Vagina (tissue), 2 donors: ENCODE results near the gene ELAVL1. TPM values are rescaled to one million over a fixed set of nuclear protein-coding genes. Genes with fewer than 3 reads are reported as not detected.

Experiments used
- DNase-seq, 2 donors: peaks; one replicate each; pipeline ENCODE4 v3.0.0-alpha.2; 2017; ENCODE audit errors: extremely low spot score in 2 of 2
- H3K27ac ChIP-seq: fragments of 200-600 bp; sonication (generic); one replicate; pipeline ENCODE4 v1.5.1; 2019
- H3K27me3 ChIP-seq: fragments of 200-600 bp; sonication (generic); one replicate; pipeline ENCODE4 v1.5.1; 2019
- H3K36me3 ChIP-seq, 2 donors: fragments of 200-600 bp; sonication (generic); one replicate each; pipeline ENCODE4 v1.5.1; 2017 to 2019
- H3K4me1 ChIP-seq: fragments of 200-600 bp; sonication (generic); one replicate; pipeline ENCODE4 v1.5.1; 2019
- H3K4me3 ChIP-seq, 2 donors: fragments of 200-600 bp; sonication (generic); 1 replicate in 1 of 2; 2 replicates in 1 of 2; pipeline ENCODE4 v1.5.1; 2016 to 2019
- H3K9me3 ChIP-seq: fragments of 200-600 bp; sonication (generic); one replicate; pipeline ENCODE4 v1.5.1; 2019
- CTCF ChIP-seq, 3 experiments: fragments of 450-650 bp in 2 of 3; fragments of 200-600 bp in 1 of 3; sonication (generic) in 1 of 3; IDR thresholded peaks; one replicate each; pipeline ENCODE4 v1.5.1; 2017 to 2019; ENCODE audit warnings: antibody characterized with exemption in 3 of 3, mild to moderate bottlenecking in 2 of 3, moderate library complexity in 2 of 3
- POLR2A ChIP-seq, 2 donors: fragments of 450-650 bp; IDR thresholded peaks; one replicate each; pipeline ENCODE4 v1.6.1; 2017; ENCODE audit warnings: antibody characterized with exemption in 2 of 2, mild to moderate bottlenecking in 2 of 2, moderate library complexity in 2 of 2
- POLR2AphosphoS5 ChIP-seq, 2 donors: sonication (generic); formaldehyde crosslinking; IDR thresholded peaks; one replicate each; pipeline ENCODE4 v1.9.0; 2017; ENCODE audit warnings: antibody characterized with exemption in 2 of 2, mild to moderate bottlenecking in 2 of 2, low read depth in 1 of 2; ENCODE audit not compliant: insufficient read depth in 1 of 2
- intact Hi-C: fragments of 100-400 bp; cut with DNase I; formaldehyde crosslinking; loops from one replicate; pipeline ENCODE4 v1.15.1; 2023
- total RNA-seq: library from RNA; depleted of rRNA; stranded (reverse); fragments of >200 nt; gene quantifications from one replicate; pipeline ENCODE4 v1.2.3, GENCODE V29; 2016

The ELAVL1 gene
- total RNA-seq, 1 donor from 2014 or later, result 40.5 TPM

GRCh38 chr19:7916103-7916954 is 89.1 kb downstream of the ELAVL1 start:
- intact Hi-C loops, result loop anchor here (10.0 kb wide), 1 partner anchor 88 kb away; the partner anchor contains the start of gene ELAVL1
- no peak for TF ChIP-seq POLR2A (IDR thresholded peaks at IDR 0.05)
- TF ChIP-seq CTCF (IDR thresholded peaks at IDR 0.05), result no peak
- no peak for TF ChIP-seq POLR2AphosphoS5 (IDR thresholded peaks at IDR 0.05; ENCODE audit: insufficient read depth in 1 of 2, low read depth in 1 of 2)
- Histone ChIP-seq H3K27me3 (no peaks in the 10 kb centered on the region), H3K4me3 (peak overlapping the region; percentile 41 to 48), H3K27ac (peak overlapping the region; percentile 63), H3K36me3 (peaks cover 0 to 23% of the 10 kb centered on the region in 2 donors), H3K9me3 (no peaks in the 10 kb centered on the region), H3K4me1 (peaks cover 50% of the 10 kb centered on the region)
- DNase-seq, result no peak

- Histone ChIP-seq H3K4me3 (peak overlapping the region; percentile 41 to 48), H3K27me3 (no peaks in the 10 kb centered on the region), H3K27ac (peak overlapping the region; percentile 63), H3K4me1 (peaks cover 46% of the 10 kb centered on the region), H3K36me3 (peaks cover 0 to 32% of the 10 kb centered on the region in 2 donors), H3K9me3 (no peaks in the 10 kb centered on the region)
- no peak for TF ChIP-seq CTCF (IDR thresholded peaks at IDR 0.05)
- TF ChIP-seq POLR2A (IDR thresholded peaks at IDR 0.05), result no peak
- no peak for TF ChIP-seq POLR2AphosphoS5 (IDR thresholded peaks at IDR 0.05; ENCODE audit: insufficient read depth in 1 of 2, low read depth in 1 of 2)
- intact Hi-C loops, result loop anchor here (10.0 kb wide), 1 partner anchor 89 kb away; the partner anchor contains the start of gene ELAVL1
- no peak for DNase-seq
These were observed 90.0 kb downstream of the ELAVL1 start for GRCh38 chr19:7915250-7916102.

GRCh38 chr19:7914598-7915045 is 90.8 kb downstream of the ELAVL1 start, which contains the start of gene TGFBR3L:
Gene TGFBR3L, plus strand, starts transcription at chr19:7914830.
- H3K9me3 ChIP-seq, result no peaks in the 10 kb centered on the region
- peaks cover 41% of the 10 kb centered on the region for H3K4me1 ChIP-seq
- TF ChIP-seq POLR2AphosphoS5 (IDR thresholded peaks at IDR 0.05; ENCODE audit: insufficient read depth in 1 of 2, low read depth in 1 of 2), result no peak
- no peak for TF ChIP-seq CTCF (IDR thresholded peaks at IDR 0.05)
- TF ChIP-seq POLR2A (IDR thresholded peaks at IDR 0.05), result no peak
- no peak for DNase-seq
- H3K27ac ChIP-seq, result no peak within 1 kb of the TSS
- intact Hi-C loops, result loop anchor here (10.0 kb wide), 1 partner anchor 90 kb away; the partner anchor contains the start of gene ELAVL1
- H3K4me3 ChIP-seq, result no peak within 1 kb of the TSS
- H3K36me3 ChIP-seq, result peaks cover 0 to 40% of the 10 kb centered on the region in 2 donors
- H3K27me3 ChIP-seq, result no peaks in the 10 kb centered on the region

GRCh38 chr19:7914099-7914498 is 91.3 kb downstream of the ELAVL1 start:
- TF ChIP-seq CTCF (IDR thresholded peaks at IDR 0.05) (no peak), POLR2AphosphoS5 (IDR thresholded peaks at IDR 0.05; ENCODE audit: insufficient read depth in 1 of 2, low read depth in 1 of 2) (no peak), POLR2A (IDR thresholded peaks at IDR 0.05) (no peak)
- Histone ChIP-seq H3K36me3 (peaks cover 0 to 41% of the 10 kb centered on the region in 2 donors), H3K4me1 (peaks cover 36% of the 10 kb centered on the region), H3K9me3 (no peaks in the 10 kb centered on the region), H3K4me3 (no peak overlapping the region), H3K27ac (no peak overlapping the region), H3K27me3 (no peaks in the 10 kb centered on the region)
- no peak for DNase-seq
- intact Hi-C loops, result loop anchor here (10.0 kb wide), 1 partner anchor 91 kb away; the partner anchor contains the start of gene ELAVL1
